Measurements from ENCODE around the gene RBP5.

GRCh38 chr12:7141351-7142005 is 12.8 kb upstream of the RBP5 start:
- TF ChIP-seq EP300 (IDR thresholded peaks at IDR 0.05) (no peak), POLR2A (IDR thresholded peaks at IDR 0.05) (no peak)
- TF ChIP-seq, protein P1, sequence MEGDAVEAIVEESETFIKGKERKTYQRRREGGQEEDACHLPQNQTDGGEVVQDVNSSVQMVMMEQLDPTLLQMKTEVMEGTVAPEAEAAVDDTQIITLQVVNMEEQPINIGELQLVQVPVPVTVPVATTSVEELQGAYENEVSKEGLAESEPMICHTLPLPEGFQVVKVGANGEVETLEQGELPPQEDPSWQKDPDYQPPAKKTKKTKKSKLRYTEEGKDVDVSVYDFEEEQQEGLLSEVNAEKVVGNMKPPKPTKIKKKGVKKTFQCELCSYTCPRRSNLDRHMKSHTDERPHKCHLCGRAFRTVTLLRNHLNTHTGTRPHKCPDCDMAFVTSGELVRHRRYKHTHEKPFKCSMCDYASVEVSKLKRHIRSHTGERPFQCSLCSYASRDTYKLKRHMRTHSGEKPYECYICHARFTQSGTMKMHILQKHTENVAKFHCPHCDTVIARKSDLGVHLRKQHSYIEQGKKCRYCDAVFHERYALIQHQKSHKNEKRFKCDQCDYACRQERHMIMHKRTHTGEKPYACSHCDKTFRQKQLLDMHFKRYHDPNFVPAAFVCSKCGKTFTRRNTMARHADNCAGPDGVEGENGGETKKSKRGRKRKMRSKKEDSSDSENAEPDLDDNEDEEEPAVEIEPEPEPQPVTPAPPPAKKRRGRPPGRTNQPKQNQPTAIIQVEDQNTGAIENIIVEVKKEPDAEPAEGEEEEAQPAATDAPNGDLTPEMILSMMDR (IDR thresholded peaks at IDR 0.05), result no peak
